Globus pallidus (tissue), 1 donor: ENCODE results near the gene ZDHHC21.

ENCODE experiments used
- DNase-seq: peaks from one replicate; pipeline ENCODE4 v3.0.0-alpha.2; 2015; ENCODE audit warnings: low spot score

ZDHHC21 gene, protein sequence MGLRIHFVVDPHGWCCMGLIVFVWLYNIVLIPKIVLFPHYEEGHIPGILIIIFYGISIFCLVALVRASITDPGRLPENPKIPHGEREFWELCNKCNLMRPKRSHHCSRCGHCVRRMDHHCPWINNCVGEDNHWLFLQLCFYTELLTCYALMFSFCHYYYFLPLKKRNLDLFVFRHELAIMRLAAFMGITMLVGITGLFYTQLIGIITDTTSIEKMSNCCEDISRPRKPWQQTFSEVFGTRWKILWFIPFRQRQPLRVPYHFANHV

DNA sequence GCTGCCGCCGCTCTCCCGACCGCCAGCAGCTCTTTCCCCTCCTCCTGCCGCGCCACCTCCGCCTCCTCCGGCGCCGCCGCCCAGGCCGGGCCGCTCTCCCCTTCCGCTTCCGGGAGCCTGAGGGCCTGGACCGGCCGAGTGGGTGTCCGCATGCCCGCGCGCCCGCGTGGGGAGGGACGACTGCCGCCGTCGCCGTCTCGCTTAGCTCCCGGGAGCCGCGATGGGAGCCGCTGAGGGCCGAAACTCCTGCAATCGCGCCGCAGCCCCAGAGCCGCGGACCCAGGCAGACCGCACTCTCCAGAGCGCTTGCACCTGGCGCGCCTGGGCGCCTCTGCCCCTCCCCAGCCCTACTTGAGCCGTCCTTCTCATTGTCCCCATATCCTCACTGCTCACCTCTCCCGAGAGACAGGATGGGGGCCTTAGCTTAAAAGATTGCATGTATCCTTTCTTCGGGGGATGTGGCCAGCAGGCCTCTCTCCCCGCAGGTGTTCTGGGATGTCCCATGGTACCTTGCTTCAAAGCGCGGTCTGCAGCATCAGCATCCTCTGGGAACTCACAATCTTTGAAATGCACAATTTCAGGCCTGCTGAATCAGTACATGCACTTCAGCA, at the start of gene ZDHHC21:
ZDHHC21 (minus strand) TSS at position 182 of the 611 bp plus-strand sequence. CDS start 19,092 bp downstream, outside the sequence.
- peak; percentile 65 for DNase-seq

DNA sequence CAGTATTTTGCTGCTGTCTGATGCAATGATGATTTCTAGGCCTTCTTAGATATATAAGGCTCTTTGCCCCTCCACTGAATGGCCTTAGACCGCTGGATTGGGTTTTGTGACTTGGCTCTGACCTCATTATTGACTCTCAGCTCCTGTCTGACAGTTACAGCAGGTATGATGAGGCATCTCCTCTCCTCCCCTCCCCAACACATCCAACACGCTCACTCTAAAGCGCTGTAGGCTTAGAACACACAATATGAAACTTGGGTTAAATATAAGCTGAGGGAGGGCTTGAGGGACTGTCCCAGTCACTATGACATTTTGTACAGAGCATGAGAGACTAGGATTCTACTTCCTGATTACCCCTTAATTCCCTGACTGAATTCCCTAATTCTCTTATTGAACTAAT, 48.1 kb upstream of the ZDHHC21 start:
- no peak for DNase-seq

DNA sequence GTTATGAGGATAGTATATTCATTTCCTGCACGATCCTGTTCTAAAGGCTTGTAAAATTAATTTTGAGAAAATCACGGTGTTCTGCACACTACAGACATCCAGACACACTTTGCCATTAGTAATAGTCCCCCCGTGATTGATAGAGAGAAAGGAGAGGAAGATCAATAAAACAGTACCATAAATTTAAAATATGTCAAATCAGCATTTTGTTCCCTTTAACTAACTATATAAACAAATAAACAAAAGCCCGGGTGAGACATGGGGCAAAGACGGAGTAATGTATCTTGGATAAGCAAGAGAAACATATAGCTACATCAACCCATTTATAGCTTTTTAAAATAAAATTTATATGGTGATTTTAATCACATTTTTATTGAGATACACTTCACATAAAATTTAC, 39.9 kb upstream of the ZDHHC21 start:
- no peak for DNase-seq

DNA sequence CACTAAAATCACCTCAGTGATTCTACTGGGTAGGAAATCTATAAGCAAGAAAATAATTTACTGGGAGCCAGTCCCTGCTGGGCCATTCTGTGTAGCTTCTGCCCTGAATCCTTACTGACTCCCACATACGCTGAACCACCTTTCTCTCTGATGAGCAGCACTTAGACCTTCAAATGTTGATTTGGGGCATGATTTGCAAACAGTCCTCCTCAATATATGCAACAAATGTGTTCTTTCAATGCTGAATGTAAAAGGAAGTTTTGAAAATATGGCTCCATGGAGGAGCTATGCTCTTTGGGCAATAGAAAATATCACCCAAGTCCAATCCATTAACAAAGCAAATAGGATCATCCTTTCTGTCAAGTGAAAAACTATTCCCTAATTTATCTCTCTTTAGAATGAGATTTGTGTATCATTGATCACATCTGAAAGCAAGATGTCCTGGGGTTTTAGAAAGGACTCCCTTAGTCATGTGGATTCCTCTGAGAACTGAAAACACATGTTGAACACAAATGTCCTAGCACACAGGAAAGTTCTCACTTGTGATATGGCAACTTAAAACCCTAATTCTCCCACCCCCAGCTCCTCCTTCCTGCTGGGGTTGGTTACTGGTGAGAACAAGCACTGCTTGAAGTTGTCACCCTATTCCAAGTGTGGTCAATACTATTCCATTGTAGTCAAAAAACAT, 38.2 kb upstream of the ZDHHC21 start:
- no peak for DNase-seq

DNA sequence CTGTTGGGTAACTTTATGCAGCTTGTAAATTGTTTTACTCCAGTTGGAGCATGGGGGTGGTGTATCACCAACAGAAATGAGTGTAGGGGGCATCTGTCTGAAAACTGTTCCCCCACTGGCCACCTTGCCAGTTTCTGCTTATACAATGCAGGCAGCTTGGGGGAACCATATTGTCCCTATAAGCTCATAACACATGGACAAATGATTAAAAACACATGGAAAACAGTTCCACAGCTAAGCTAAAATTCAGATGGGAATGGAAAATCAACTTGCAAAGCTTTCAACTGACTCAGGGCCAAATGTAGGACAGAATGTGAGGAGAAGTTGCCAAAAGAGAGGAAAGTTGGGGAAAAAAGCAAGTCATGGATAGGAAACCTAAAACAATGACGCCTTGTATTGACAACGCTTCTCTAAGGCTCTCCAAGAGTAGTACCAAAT, 37.2 kb upstream of the ZDHHC21 start:
- no peak for DNase-seq

DNA sequence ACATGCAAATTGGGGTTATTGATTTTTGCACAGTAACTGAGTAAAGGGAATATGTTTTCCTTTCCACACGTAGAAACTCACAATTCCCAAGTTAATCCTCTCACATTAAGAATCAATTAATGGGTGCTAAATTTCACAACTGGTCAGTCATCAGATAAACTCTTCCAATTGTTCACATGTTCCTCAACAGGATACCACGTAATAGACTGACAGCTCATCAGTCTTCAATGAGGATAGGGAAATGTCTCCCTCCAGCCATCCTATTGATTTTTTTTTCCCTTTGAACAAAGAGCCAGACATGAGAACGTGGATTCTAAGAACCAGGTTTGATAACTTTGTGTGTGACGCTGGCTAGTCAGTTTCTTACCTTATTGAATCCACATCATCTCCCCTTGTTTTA, 30.1 kb upstream of the ZDHHC21 start:
- DNase-seq = no peak

DNA sequence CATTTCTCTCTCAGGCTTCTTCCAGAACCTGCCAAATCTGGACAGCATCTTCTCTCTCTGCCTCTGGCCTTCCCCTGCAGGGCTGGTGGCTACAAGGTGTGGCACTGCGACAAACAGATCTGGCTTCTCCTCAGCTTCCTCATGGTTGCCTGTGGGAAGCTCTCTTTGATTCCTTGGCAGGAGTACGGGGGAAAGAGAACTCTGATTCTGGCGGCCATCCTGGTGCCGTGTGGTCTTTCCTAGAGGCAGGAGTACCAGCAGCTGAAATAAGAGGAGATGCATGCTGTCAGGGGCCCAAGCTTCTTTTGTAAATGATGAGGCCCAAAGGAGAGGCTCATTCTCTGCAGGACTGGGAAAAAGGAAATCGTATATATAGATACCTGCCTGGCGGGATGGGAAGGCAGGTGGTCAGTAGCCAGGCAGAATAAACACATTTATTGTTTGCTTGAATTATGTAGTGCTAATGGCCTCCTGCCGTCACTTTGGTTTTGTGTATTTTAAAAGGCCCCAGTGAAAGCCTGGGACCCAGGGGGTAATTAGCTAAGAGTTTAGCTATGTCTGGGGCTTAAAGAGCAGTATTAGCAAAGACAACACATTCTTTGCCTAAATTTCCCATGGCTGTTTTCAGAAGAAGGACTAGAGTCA, 29.3 kb upstream of the ZDHHC21 start, which contains the start of gene CER1:
CER1 (minus strand) TSS at position 343 of the 645 bp plus-strand sequence; CDS start at position 282, 61 bp downstream.
- DNase-seq = no peak

DNA sequence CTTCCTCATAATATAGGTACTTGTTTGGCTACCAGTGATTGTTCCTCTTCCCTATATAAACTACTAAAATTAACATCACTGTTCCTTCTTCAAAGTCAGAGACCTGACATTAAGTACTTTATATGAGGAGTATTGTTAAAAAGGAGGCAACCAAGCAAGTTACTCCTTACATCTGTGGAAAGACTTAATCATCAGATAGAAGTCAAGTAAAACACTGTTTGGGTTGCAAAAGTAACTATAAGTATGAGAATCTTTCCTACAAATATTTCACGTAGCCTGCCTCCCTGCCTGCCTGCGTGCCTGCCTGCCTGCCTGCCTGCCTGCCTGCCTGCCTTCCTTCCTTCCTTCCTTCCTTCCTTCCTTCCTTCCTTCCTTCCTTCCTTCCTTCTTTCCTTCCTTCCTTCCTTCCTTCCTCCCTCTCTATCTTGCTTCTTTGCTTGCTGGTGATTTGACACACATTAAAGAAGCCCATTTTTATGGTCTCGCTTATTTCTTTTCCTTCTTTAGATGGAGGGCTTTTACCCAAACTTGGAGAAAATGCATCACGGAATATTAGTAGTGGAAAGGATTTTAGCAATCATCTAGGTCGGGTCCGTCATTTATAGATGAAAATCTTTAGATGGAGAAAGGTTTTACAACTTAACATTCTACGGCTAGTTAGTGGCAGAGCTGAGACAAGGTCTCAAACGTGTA, 26.1 kb upstream of the ZDHHC21 start:
- no peak for DNase-seq

DNA sequence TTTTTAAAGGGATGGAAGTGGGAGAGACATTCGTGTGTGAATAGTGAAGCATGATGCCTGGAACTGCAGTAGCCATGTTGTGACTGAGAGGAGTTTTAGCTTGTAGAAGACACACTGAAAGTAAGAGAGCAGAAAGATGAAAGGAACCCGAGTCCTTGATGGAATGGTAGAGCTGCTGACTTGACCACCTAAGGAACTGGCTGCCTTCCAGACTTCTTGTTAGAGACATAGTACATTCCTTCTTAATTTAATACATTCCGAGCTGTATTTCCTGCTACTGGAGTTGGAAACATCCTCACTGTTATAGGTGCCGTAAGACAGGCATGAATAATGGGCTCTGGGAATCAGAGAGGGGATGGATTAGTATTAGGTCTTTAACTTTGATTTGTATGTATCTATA, 21.9 kb upstream of the ZDHHC21 start:
- DNase-seq = no peak

DNA sequence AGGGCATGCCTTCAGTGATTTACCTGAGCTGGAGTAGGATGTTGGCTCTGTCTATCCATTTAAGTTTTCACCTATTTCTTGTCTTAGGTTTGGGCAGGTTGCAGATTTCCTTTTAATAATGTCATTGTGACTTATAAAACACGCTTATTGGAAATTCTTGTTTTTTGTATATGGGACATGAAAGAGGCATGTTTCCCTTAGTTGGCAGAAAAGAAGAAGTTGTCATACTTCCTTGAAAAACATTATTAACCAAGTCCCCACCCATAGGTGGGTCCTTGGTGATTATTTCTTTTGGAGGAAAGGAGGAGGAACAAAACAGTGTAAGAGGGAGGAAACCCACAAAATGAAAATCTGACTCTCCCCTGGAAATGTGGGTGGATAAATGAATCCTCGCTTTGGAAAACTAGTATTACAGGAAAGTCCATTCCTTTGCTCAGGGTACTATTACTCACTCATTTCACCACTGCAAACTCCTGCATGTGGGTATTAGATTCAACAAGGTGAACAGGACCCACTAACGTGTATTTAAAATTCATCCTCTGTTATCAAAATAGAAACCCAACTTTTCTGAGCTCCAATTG, 20.0 kb upstream of the ZDHHC21 start:
- DNase-seq = no peak

DNA sequence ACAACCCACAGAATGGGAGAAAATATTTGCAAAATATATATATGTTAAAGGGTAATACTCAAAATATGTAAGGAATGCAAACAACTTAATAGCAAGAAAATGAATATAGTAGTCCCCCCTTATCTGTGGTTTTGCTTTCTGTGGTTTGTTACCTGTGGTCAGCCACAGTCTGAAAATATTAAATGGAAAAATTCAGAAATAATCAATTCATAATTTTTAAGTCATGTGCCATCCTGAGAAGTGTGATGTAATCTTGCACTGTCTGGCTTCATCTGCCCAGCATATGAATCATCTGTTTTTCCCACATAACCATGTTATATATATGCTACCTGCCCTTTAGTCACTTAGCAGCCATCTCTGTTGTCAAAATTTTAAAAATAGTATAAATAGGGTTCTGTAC, 17.6 kb upstream of the ZDHHC21 start:
- no peak for DNase-seq

DNA sequence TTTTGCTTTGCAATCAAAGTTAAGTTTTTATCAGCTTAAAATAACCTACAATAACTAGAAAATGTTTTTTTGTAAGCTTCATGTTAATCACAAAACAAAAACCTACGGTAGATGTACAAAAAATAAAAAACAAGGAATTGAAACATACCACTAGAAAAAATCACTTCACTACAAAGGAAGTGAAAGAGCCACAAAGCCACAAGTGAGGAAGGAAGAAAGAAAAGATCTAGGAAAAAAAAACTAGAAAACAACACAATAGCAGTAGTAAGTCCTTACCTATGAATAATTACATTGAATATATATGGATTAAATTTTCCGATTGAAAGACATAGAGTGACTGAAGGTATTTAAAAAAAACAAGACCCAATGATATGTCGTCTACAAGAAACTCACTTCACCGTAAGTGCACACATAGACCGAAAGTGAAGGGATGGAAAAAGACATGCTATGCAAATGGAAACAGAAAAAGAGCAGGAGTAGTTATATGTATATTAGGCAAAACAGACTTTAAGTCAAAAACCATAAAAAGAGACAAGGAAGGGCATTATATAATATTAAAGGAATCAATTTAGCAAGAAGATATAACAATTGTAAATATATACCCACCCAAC, 13.4 kb upstream of the ZDHHC21 start:
- DNase-seq = no peak

DNA sequence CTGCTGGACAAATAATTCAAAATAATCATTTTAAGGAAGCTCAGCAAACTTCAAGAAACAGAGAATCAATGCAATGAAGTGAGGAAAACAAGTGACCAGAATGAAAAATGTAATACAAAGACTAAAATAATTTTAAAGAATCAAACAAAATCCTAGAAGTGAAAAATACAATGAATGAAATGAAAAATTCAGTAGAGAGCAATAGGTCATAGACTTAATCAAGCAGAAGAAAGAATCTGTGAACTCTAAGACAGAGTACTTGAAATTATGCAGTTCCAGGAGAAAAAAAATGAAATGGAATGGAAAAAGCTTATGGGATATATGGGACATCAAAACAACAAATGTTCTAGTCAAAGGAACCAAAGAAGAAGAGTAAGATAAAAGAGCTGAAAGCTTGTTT, 11.8 kb upstream of the ZDHHC21 start:
- DNase-seq = no peak

DNA sequence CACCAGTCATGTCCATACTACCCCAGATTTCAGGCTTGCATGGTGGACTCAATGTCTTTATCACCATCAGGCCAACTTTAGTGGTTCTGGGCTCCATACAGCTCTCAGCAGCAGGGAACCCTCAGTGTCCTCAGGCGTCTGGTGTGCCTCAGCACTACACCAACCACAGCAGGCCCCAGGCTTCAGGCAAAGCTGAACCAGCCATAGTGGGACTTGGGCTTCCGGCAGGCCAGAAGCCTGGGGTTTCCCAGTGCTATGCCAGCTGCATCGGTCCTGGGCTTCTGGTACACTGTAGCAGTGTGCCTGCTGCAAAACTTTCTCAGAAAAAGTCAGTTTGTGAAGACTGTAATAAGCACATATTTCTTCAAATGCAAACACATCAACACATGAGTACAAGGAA, 11.0 kb upstream of the ZDHHC21 start:
- DNase-seq = no peak

DNA sequence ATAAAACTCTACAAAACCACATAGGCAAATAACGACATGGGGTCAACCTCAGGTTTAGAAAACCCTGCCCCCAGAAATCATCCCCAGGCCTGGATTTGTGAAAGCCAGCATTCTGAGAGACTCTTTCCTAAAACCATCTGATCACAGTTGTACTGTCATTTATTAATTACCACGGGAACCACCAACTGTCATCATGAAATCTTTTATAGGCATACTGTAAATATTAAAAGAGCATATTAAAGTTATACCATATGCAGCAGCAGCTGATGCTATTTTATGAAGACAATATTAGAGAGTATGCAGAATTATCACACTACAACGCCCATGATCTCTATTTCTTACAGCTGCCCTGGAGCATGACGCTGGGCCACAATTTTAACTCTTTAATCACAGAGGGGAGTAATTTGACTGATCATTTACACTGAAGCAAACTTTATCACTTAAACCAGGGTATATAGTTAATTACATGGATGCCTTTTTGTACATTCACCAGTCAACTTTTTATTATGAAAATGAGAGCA, 9.0 kb upstream of the ZDHHC21 start:
- no peak for DNase-seq

DNA sequence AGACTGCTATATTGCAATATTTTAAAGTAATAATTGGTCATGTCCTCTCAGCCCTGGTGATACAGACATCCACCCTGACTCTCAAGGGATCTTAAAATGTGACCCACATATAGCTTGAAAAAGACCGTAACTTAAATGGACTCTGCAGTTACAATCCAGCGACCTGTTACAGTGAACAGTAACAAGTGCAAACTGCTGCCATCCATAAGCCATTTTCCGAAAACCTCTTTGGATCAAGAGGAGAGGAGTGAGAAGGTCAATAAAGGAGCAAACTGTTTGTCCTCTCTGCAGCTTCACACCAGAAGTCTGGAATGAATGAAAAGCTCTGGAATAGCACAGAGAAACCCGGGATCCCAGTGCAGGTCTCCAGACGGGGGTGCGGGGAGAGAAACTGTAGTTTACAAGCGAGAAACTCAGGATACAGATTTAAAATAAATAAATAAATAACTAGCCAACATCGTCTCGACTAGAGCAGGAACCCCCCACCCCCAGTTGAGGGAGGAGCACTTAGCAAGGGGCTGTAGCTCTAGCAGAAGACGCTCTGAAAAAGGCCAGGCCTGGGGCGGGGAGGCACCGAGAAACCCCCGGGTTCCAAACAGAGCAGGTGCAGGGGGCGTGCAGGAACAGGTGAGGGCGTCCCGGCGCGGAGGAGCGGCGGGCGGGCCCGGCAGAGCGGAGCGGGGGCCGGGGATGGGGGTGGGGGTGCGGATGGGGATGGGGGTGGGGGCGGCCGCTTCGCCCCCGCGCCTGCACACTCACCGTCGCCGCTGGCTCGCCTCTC, 572 bp downstream of the ZDHHC21 start:
- DNase-seq = peak; percentile 16

DNA sequence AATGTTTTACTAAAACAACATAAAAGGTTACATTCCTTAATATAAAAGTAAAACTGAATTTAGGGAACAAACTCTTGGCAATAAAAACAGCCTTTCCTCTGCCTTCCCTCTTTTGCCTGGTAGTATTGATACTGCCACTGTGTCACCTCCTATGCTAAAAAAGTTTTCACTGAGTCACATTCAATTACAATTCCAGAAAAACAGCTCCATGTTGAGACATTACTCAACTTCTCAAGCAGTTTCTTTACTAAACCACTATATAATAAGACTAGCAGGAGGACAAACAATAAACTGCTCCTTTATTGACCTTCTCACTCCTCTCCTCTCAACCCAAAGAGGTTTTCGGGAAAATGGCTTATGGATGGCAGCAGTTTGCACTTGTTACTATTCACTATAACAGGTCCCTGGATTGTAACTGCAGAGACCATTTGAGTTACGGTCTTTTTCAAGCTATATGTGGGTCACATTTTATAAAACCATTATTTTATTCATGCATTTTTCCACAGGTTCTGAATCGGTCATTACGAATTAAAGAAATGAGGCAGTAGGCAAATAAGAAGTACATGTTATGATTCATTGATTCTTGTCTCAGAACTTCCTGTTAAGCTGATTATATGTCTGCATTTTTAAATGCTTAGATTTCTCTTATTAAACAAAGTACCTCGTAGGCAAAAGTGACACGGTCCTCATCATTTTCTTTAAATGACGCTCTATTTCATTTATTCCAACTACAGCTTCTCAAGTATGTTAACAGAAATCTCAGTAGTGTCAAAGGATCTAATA, 2.1 kb downstream of the ZDHHC21 start:
- DNase-seq = no peak

DNA sequence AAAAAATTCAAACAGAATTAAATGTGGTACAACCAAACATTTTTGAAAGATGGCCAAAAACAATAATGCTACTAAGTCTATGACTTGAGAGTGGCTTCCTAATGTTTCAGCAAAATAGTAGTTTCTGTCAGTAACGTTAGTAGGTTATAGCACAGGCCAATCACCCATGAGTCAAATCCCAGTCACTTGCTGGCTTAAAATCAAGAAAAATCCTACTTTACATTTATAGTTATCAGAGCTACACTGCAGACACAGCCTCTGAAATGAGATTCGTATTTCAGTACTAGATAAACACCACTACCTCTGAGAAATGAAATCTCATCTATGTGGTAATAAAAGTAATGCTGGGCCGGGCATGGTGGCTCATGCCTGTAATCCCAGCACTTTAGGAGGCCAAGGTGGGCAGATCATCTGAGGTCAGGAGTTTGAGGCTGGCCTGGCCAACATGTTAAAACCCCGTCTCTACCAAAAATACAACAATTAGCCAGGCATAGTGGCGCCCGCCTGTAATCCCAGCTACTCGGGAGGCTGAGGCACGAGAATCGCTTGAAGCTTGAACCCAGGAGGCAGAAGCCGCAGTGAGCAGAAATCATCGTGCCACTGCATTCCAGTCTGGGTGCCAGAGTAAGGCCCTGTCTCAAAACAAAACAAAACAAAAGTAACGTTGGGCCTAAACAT, 6.1 kb downstream of the ZDHHC21 start:
- DNase-seq = no peak

DNA sequence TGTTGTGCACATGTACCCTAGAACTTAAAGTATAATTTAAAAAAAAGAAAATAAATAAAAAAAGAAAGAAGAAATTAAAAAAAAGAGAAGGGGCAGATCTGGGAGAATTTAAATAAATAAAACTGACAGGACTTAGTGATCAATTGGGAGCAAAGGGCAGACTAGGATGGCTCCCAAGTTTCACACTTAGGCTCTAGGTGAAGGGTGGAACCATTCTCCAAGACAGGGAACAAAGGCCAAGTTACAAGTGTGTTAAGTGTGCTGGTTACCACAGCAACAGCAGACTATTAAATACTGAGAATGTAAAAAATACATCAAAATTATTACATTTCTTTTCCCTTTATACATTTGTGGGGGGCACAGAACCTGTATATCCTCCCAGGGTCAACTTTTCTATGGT, 7.1 kb downstream of the ZDHHC21 start:
- no peak for DNase-seq
